Liver (tissue), 9 donors: Measurements from ENCODE around the gene KRT85. TPM values are rescaled to one million over a fixed set of nuclear protein-coding genes. Genes with fewer than 3 reads are reported as not detected.

Source experiments
- DNase-seq: peaks from one replicate; pipeline ENCODE4 v3.0.0-alpha.2; 2017; ENCODE audit warnings: low spot score
- H3K27ac ChIP-seq, 2 donors: one replicate each; pipeline ENCODE4 v1.7.0; 2013; ENCODE audit warnings: inconsistent platforms in 2 of 2, low read length in 2 of 2, control low read depth in 1 of 2, low read depth in 1 of 2, mild to moderate bottlenecking in 1 of 2
- H3K27me3 ChIP-seq, 4 donors: one replicate each; pipeline versions ENCODE4 v1.6.1 to v1.7.0; 2013; ENCODE audit warnings: low read length in 3 of 4, inconsistent platforms in 1 of 4, mild to moderate bottlenecking in 1 of 4, moderate library complexity in 1 of 4; ENCODE audit not compliant: control insufficient read depth in 4 of 4, insufficient read depth in 4 of 4
- H3K36me3 ChIP-seq, 4 donors: one replicate each; pipeline versions ENCODE4 v1.6.1 to v1.7.0; 2013; ENCODE audit warnings: low read length in 3 of 4, mild to moderate bottlenecking in 3 of 4, low read depth in 1 of 4, moderate library complexity in 1 of 4; ENCODE audit not compliant: control insufficient read depth in 4 of 4, insufficient read depth in 3 of 4
- H3K4me1 ChIP-seq, 4 donors: one replicate each; pipeline versions ENCODE4 v1.6.1 to v1.7.0; 2013; ENCODE audit warnings: low read length in 3 of 4, mild to moderate bottlenecking in 3 of 4, moderate library complexity in 1 of 4; ENCODE audit not compliant: control insufficient read depth in 4 of 4, insufficient read depth in 4 of 4
- H3K4me3 ChIP-seq, 3 donors: one replicate each; pipeline versions ENCODE4 v1.6.1 to v1.7.0; 2013; ENCODE audit warnings: low read length in 3 of 3, control low read depth in 1 of 3, low read depth in 1 of 3, mild to moderate bottlenecking in 1 of 3
- H3K9ac ChIP-seq, 2 donors: one replicate each; pipeline ENCODE4 v1.7.0; 2013; ENCODE audit warnings: low read length in 2 of 2, mild to moderate bottlenecking in 2 of 2, moderate library complexity in 2 of 2, control low read depth in 1 of 2, low read depth in 1 of 2
- H3K9me3 ChIP-seq, 4 donors: one replicate each; pipeline versions ENCODE4 v1.6.1 to v1.7.0; 2013; ENCODE audit warnings: low read length in 3 of 4; ENCODE audit not compliant: control insufficient read depth in 4 of 4
- EGR1 ChIP-seq, 2 donors: IDR thresholded peaks; 2 replicates each; pipeline ENCODE4 v1.6.1; 2016 to 2018; ENCODE audit warnings: antibody characterized with exemption in 2 of 2, low read depth in 2 of 2
- FOXA1 ChIP-seq: IDR thresholded peaks from 2 replicates; pipeline ENCODE4 v1.6.1; 2016; ENCODE audit warnings: antibody characterized with exemption
- FOXA2 ChIP-seq: IDR thresholded peaks from 2 replicates; pipeline ENCODE4 v1.6.1; 2016; ENCODE audit warnings: antibody characterized with exemption
- GABPA ChIP-seq, 2 donors: IDR thresholded peaks in 1 of 2; conservative IDR thresholded peaks in 1 of 2; 2 replicates each; pipeline ENCODE4 v1.6.1; 2016; ENCODE audit warnings: antibody characterized with exemption in 2 of 2, mild to moderate bottlenecking in 1 of 2, moderate library complexity in 1 of 2
- HNF4A ChIP-seq, 2 donors: conservative IDR thresholded peaks; 2 replicates each; pipeline ENCODE4 v1.6.1; 2016; ENCODE audit warnings: antibody characterized with exemption in 2 of 2, mild to moderate bottlenecking in 2 of 2
- HNF4G ChIP-seq: IDR thresholded peaks from 2 replicates; pipeline ENCODE4 v1.6.1; 2016; ENCODE audit warnings: antibody characterized with exemption
- JUND ChIP-seq, 2 donors: IDR thresholded peaks; 2 replicates each; pipeline ENCODE4 v1.6.1; 2016; ENCODE audit warnings: antibody characterized with exemption in 2 of 2
- NR2F2 ChIP-seq: IDR thresholded peaks from 2 replicates; pipeline ENCODE4 v1.6.1; 2016; ENCODE audit warnings: antibody characterized with exemption
- RAD21 ChIP-seq, 2 donors: IDR thresholded peaks; 2 replicates each; pipeline ENCODE4 v1.6.1; 2016; ENCODE audit warnings: antibody characterized with exemption in 2 of 2, mild to moderate bottlenecking in 2 of 2
- RXRA ChIP-seq, 2 donors: IDR thresholded peaks; 2 replicates each; pipeline ENCODE4 v1.6.1; 2017 to 2018; ENCODE audit warnings: antibody characterized with exemption in 2 of 2, mild to moderate bottlenecking in 1 of 2
- TAF1 ChIP-seq: conservative IDR thresholded peaks from 2 replicates; pipeline ENCODE4 v1.6.1; 2016; ENCODE audit warnings: antibody characterized with exemption, mild to moderate bottlenecking
- YY1 ChIP-seq: IDR thresholded peaks from 2 replicates; pipeline ENCODE4 v1.6.1; 2016; ENCODE audit warnings: antibody characterized with exemption, mild to moderate bottlenecking
- WGBS: extraction: QIAGEN DNeasy Blood & Tissue Kit; methylation state at CpG from one replicate; pipeline ENCODE4 v1.1.7; 2013; 5-methylcytosine and 5-hydroxymethylcytosine counted together
- polyA plus RNA-seq, 2 donors: library from polyadenylated mRNA; stranded (reverse) in 1 of 2; unstranded in 1 of 2; fragments of 200-250 nt in 1 of 2; fragments of >200 nt in 1 of 2; fragmentation: Nextera tagmentation in 1 of 2; extraction: Ambion mirVana in 1 of 2; gene quantifications; one replicate each; pipeline versions ENCODE4 v1.2.1 to v1.2.3, GENCODE V29; 2013 to 2015
- total RNA-seq, 2 donors: library from RNA; depleted of rRNA; stranded (reverse); fragments of >200 nt; gene quantifications; one replicate each; pipeline ENCODE4 v1.2.3, GENCODE V29; 2014
- TF ChIP-seq, protein P1 (sequence below): IDR thresholded peaks from 2 replicates; pipeline ENCODE4 v1.6.1; 2016; ENCODE audit warnings: antibody characterized with exemption
- TF ChIP-seq, protein P2 (sequence below): IDR thresholded peaks from 2 replicates; pipeline ENCODE4 v1.6.1; 2016; ENCODE audit warnings: antibody characterized with exemption
- TF ChIP-seq, protein P3 (sequence below): fragments of 150-350 bp; IDR thresholded peaks from 2 replicates; pipeline ENCODE4 v1.5.1; 2017; ENCODE audit warnings: improper control_type of control experiment, low read depth, low read length; ENCODE audit not compliant: missing input control
- TF ChIP-seq, protein P4 (sequence below): IDR thresholded peaks from 2 replicates; pipeline ENCODE4 v1.6.1; 2016; ENCODE audit warnings: antibody characterized with exemption, mild to moderate bottlenecking
- TF ChIP-seq, protein P5 (sequence below): IDR thresholded peaks from 2 replicates; pipeline ENCODE4 v1.6.1; 2016; ENCODE audit warnings: antibody characterized with exemption
- donor health status: healthy.
- donor health status: healthy.
- donor health status: healthy.
- donor health status: healthy.
- donor health status: healthy.

The KRT85 gene
- total and polyA plus RNA-seq, 4 donors, result not detected

DNA sequence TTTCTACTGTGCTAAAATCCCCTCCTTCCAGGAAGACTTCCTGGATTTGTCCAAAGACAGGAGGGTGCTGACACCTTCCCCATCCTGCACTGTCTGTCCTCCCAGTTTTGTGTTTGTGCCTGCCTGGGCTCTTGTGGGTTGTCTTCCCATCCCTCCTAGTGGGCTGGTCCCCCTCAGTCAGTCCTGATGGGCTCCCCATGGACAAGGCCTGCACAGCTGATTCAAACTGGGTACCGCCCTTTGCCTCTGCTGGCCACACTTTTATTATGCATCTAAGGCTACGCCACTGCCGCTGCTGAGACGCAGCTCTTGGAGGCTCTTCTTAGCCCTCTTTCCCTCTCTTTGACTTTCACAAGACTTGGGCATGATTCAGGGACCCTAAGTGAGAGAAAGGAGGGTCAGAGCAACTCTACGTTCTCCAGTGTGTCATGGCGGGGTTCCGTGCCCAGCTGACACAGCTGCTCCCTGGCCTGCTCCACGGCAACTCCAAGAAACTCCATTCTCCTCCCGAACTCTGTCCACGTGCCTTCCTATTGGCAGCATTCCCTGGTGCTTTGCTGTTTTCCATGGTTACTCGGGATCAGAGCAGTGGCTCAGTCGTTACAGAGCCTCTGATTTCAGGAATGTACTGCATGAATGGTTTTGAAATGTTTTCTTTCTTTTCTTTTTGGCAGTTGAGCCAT lies 3.8 kb upstream of the KRT85 start:
- no peak overlapping the region for H3K4me3 ChIP-seq
- TF ChIP-seq JUND (IDR thresholded peaks at IDR 0.05) (no peak), NR2F2 (no peak), EGR1 (IDR thresholded peaks at IDR 0.05; ENCODE audit: low read depth in 2 of 2) (no peak), RXRA (IDR thresholded peaks at IDR 0.05) (no peak), HNF4G (no peak), RAD21 (IDR thresholded peaks at IDR 0.05) (no peak), HNF4A (conservative IDR thresholded peaks at IDR 0.05) (no peak), TAF1 (no peak), YY1 (no peak), GABPA (IDR thresholded peaks at IDR 0.05 in 1 of 2, conservative IDR thresholded peaks at IDR 0.05 in 1 of 2) (no peak), FOXA2 (no peak)
- TF ChIP-seq, protein P1, sequence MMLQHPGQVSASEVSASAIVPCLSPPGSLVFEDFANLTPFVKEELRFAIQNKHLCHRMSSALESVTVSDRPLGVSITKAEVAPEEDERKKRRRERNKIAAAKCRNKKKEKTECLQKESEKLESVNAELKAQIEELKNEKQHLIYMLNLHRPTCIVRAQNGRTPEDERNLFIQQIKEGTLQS, result no peak
- TF ChIP-seq, protein P2, sequence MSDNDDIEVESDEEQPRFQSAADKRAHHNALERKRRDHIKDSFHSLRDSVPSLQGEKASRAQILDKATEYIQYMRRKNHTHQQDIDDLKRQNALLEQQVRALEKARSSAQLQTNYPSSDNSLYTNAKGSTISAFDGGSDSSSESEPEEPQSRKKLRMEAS, result no peak
- TF ChIP-seq, protein P3, sequence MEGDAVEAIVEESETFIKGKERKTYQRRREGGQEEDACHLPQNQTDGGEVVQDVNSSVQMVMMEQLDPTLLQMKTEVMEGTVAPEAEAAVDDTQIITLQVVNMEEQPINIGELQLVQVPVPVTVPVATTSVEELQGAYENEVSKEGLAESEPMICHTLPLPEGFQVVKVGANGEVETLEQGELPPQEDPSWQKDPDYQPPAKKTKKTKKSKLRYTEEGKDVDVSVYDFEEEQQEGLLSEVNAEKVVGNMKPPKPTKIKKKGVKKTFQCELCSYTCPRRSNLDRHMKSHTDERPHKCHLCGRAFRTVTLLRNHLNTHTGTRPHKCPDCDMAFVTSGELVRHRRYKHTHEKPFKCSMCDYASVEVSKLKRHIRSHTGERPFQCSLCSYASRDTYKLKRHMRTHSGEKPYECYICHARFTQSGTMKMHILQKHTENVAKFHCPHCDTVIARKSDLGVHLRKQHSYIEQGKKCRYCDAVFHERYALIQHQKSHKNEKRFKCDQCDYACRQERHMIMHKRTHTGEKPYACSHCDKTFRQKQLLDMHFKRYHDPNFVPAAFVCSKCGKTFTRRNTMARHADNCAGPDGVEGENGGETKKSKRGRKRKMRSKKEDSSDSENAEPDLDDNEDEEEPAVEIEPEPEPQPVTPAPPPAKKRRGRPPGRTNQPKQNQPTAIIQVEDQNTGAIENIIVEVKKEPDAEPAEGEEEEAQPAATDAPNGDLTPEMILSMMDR, result no peak
- H3K27me3 ChIP-seq, result no peaks in the 10 kb centered on the region
- 79% methylated on average over 12 of the region's 12 CpGs for WGBS
- H3K36me3 ChIP-seq, result no peaks in the 10 kb centered on the region
- no peaks in the 10 kb centered on the region for H3K4me1 ChIP-seq
- no peak overlapping the region for H3K9ac ChIP-seq
- no peaks in the 10 kb centered on the region for H3K9me3 ChIP-seq
- DNase-seq, result no peak
- no peak overlapping the region for H3K27ac ChIP-seq

DNA sequence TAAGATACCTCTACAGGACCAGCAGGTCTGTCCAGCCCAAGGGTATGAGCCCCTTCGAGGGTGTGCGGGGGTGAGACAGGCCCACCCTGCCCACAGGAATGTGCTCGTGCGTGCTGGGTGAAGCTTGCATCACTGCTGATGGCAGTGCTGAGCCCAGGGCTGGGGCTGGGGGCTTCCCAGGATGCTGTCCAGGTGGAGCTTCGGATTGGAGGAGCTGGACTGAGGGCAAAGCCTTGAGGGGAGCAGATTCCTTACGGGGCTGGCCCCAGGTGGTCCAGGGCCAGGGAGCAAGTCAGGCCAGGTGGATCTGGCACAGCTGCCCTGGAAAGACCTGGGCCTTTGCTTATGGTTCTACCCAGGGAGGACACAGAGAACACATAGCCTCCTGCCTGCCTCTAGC lies 2.5 kb upstream of the KRT85 start:
- 85% methylated on average over 6 of the region's 6 CpGs for WGBS
- no peaks in the 10 kb centered on the region for H3K4me1 ChIP-seq
- no peak for DNase-seq
- H3K9me3 ChIP-seq, result no peaks in the 10 kb centered on the region
- TF ChIP-seq, protein P3, result no peak
- H3K36me3 ChIP-seq, result no peaks in the 10 kb centered on the region
- no peak overlapping the region for H3K9ac ChIP-seq
- H3K27me3 ChIP-seq, result no peaks in the 10 kb centered on the region
- no peak overlapping the region for H3K27ac ChIP-seq
- H3K4me3 ChIP-seq, result no peak overlapping the region

- no peak overlapping the region for H3K4me3 ChIP-seq
- no peaks in the 10 kb centered on the region for H3K36me3 ChIP-seq
- H3K9me3 ChIP-seq, result no peaks in the 10 kb centered on the region
- no peaks in the 10 kb centered on the region for H3K4me1 ChIP-seq
- H3K9ac ChIP-seq, result no peak overlapping the region
- no peaks in the 10 kb centered on the region for H3K27me3 ChIP-seq
- DNase-seq, result no peak
- no peak overlapping the region for H3K27ac ChIP-seq
- 82% methylated on average over 3 of the region's 3 CpGs for WGBS
- no peak for TF ChIP-seq FOXA2
- no peak for TF ChIP-seq GABPA (IDR thresholded peaks at IDR 0.05 in 1 of 2, conservative IDR thresholded peaks at IDR 0.05 in 1 of 2)
- TF ChIP-seq, protein P4, sequence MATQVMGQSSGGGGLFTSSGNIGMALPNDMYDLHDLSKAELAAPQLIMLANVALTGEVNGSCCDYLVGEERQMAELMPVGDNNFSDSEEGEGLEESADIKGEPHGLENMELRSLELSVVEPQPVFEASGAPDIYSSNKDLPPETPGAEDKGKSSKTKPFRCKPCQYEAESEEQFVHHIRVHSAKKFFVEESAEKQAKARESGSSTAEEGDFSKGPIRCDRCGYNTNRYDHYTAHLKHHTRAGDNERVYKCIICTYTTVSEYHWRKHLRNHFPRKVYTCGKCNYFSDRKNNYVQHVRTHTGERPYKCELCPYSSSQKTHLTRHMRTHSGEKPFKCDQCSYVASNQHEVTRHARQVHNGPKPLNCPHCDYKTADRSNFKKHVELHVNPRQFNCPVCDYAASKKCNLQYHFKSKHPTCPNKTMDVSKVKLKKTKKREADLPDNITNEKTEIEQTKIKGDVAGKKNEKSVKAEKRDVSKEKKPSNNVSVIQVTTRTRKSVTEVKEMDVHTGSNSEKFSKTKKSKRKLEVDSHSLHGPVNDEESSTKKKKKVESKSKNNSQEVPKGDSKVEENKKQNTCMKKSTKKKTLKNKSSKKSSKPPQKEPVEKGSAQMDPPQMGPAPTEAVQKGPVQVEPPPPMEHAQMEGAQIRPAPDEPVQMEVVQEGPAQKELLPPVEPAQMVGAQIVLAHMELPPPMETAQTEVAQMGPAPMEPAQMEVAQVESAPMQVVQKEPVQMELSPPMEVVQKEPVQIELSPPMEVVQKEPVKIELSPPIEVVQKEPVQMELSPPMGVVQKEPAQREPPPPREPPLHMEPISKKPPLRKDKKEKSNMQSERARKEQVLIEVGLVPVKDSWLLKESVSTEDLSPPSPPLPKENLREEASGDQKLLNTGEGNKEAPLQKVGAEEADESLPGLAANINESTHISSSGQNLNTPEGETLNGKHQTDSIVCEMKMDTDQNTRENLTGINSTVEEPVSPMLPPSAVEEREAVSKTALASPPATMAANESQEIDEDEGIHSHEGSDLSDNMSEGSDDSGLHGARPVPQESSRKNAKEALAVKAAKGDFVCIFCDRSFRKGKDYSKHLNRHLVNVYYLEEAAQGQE, result no peak
- TF ChIP-seq TAF1, result no peak
- TF ChIP-seq, protein P2, result no peak
- TF ChIP-seq NR2F2, result no peak
- TF ChIP-seq JUND (IDR thresholded peaks at IDR 0.05), result no peak
- no peak for TF ChIP-seq YY1
- TF ChIP-seq RXRA (IDR thresholded peaks at IDR 0.05), result no peak
- no peak for TF ChIP-seq FOXA1
- TF ChIP-seq, protein P5, sequence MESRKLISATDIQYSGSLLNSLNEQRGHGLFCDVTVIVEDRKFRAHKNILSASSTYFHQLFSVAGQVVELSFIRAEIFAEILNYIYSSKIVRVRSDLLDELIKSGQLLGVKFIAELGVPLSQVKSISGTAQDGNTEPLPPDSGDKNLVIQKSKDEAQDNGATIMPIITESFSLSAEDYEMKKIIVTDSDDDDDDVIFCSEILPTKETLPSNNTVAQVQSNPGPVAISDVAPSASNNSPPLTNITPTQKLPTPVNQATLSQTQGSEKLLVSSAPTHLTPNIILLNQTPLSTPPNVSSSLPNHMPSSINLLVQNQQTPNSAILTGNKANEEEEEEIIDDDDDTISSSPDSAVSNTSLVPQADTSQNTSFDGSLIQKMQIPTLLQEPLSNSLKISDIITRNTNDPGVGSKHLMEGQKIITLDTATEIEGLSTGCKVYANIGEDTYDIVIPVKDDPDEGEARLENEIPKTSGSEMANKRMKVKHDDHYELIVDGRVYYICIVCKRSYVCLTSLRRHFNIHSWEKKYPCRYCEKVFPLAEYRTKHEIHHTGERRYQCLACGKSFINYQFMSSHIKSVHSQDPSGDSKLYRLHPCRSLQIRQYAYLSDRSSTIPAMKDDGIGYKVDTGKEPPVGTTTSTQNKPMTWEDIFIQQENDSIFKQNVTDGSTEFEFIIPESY, result no peak
Observed at GRCh38 chr12:52369211-52369610, 1.9 kb upstream of the KRT85 start.
